HL-60 (cell line): ENCODE results near the gene MXD4.

Experiments
- POLR2AphosphoS5 ChIP-seq: IDR thresholded peaks from 2 replicates; pipeline ENCODE4 v1.6.1; 2012; ENCODE audit warnings: low read depth
- TF ChIP-seq, protein P1 (sequence below): IDR thresholded peaks from one replicate; pipeline ENCODE4 v1.5.1; 2011; ENCODE audit warnings: low read length, control low read depth, inconsistent platforms; ENCODE audit not compliant: insufficient read depth
- TF ChIP-seq, protein P2 (sequence below): IDR thresholded peaks from 2 replicates; pipeline ENCODE4 v1.6.1; 2012; ENCODE audit warnings: low read depth; ENCODE audit not compliant: insufficient replicate concordance

DNA sequence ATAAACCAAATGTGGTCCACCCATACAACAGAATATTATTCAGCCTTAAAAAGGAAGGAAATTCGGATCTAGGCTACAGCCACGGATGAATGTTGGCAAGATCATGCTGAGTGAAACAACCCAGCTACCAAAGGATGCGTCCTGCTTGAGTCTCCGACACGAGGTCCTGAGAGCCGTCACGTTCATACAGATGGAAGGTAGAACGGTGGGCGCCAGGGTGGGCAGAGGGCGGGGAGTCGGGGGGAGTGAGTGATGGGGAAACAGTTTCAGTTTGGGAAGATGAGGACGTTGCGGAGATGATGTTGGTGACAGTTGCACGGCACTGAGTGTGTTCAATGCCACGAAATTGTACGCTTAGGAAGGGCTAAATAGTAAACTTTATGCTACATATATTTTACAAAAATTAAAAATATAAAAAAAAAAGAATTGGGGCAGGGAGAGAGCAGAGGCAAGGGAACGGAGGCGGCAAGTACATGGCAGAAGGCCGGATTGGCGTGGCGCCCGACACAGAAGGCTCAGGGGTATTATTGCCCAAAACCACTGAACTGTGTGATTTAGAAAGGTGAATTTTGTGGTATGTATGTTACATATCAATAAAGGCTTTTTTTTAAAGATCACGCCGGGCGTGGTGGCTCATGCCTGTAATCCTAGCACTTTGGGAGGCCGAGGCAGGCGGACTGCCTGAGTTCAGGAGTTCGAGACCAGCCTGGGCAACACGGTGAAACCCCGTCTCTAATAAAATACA lies 14.8 kb upstream of the MXD4 start:
- TF ChIP-seq, protein P1, sequence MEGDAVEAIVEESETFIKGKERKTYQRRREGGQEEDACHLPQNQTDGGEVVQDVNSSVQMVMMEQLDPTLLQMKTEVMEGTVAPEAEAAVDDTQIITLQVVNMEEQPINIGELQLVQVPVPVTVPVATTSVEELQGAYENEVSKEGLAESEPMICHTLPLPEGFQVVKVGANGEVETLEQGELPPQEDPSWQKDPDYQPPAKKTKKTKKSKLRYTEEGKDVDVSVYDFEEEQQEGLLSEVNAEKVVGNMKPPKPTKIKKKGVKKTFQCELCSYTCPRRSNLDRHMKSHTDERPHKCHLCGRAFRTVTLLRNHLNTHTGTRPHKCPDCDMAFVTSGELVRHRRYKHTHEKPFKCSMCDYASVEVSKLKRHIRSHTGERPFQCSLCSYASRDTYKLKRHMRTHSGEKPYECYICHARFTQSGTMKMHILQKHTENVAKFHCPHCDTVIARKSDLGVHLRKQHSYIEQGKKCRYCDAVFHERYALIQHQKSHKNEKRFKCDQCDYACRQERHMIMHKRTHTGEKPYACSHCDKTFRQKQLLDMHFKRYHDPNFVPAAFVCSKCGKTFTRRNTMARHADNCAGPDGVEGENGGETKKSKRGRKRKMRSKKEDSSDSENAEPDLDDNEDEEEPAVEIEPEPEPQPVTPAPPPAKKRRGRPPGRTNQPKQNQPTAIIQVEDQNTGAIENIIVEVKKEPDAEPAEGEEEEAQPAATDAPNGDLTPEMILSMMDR, result no peak
- TF ChIP-seq, protein P2, sequence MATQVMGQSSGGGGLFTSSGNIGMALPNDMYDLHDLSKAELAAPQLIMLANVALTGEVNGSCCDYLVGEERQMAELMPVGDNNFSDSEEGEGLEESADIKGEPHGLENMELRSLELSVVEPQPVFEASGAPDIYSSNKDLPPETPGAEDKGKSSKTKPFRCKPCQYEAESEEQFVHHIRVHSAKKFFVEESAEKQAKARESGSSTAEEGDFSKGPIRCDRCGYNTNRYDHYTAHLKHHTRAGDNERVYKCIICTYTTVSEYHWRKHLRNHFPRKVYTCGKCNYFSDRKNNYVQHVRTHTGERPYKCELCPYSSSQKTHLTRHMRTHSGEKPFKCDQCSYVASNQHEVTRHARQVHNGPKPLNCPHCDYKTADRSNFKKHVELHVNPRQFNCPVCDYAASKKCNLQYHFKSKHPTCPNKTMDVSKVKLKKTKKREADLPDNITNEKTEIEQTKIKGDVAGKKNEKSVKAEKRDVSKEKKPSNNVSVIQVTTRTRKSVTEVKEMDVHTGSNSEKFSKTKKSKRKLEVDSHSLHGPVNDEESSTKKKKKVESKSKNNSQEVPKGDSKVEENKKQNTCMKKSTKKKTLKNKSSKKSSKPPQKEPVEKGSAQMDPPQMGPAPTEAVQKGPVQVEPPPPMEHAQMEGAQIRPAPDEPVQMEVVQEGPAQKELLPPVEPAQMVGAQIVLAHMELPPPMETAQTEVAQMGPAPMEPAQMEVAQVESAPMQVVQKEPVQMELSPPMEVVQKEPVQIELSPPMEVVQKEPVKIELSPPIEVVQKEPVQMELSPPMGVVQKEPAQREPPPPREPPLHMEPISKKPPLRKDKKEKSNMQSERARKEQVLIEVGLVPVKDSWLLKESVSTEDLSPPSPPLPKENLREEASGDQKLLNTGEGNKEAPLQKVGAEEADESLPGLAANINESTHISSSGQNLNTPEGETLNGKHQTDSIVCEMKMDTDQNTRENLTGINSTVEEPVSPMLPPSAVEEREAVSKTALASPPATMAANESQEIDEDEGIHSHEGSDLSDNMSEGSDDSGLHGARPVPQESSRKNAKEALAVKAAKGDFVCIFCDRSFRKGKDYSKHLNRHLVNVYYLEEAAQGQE, result no peak
- TF ChIP-seq POLR2AphosphoS5, result no peak
